Fibroblast of lung (primary cell): Measurements from ENCODE around the gene CRABP1. TPM values are rescaled to one million over a fixed set of nuclear protein-coding genes. Genes with fewer than 3 reads are reported as not detected.

ENCODE experiments used
- DNase-seq, 2 donors: peaks; one replicate each; pipeline versions ENCODE4 v3.0.0 to v3.0.0-alpha.2; 2010; ENCODE audit warnings: low read depth in 2 of 2
- H2AFZ ChIP-seq: 2 replicates; pipeline ENCODE4 v1.5.1; 2012; ENCODE audit warnings: low read length, control low read depth, inconsistent platforms
- H3K27ac ChIP-seq: 2 replicates; pipeline ENCODE4 v1.5.1; 2011; ENCODE audit warnings: low read length, control low read depth; ENCODE audit not compliant: insufficient read depth
- H3K27me3 ChIP-seq: 2 replicates; pipeline ENCODE4 v1.5.1; 2011; ENCODE audit warnings: mild to moderate bottlenecking, low read length; ENCODE audit not compliant: control insufficient read depth, insufficient read depth
- H3K36me3 ChIP-seq: 2 replicates; pipeline ENCODE4 v1.5.1; 2011; ENCODE audit warnings: low read length; ENCODE audit not compliant: control insufficient read depth, insufficient read depth
- H3K4me1 ChIP-seq: 2 replicates; pipeline ENCODE4 v1.5.1; 2011; ENCODE audit warnings: low read length; ENCODE audit not compliant: control insufficient read depth, insufficient read depth; ENCODE audit errors: extremely low read depth
- H3K4me2 ChIP-seq: 2 replicates; pipeline ENCODE4 v1.5.1; 2011; ENCODE audit warnings: low read length, control low read depth; ENCODE audit not compliant: insufficient read depth; ENCODE audit errors: extremely low read depth
- H3K4me3 ChIP-seq, 4 experiments: fragments of 200-600 bp in 1 of 4; sonication (generic) in 1 of 4; replicated peaks in 1 of 4; 2 replicates each; pipeline ENCODE4 v1.5.1; 2011 to 2016; ENCODE audit warnings: low read length in 4 of 4, low read depth in 3 of 4, mild to moderate bottlenecking in 3 of 4, control low read depth in 2 of 4, inconsistent platforms in 1 of 4, mixed read lengths in 1 of 4; ENCODE audit not compliant: insufficient read depth in 1 of 4; ENCODE audit errors: control extremely low read depth in 1 of 4
- H3K79me2 ChIP-seq: 2 replicates; pipeline ENCODE4 v1.5.1; 2012; ENCODE audit warnings: mild to moderate bottlenecking, low read length, inconsistent platforms; ENCODE audit not compliant: control insufficient read depth, insufficient read depth
- H3K9ac ChIP-seq: 2 replicates; pipeline ENCODE4 v1.5.1; 2011; ENCODE audit warnings: mild to moderate bottlenecking, low read length, control low read depth; ENCODE audit not compliant: insufficient read depth
- H3K9me3 ChIP-seq: 2 replicates; pipeline ENCODE4 v1.5.1; 2012; ENCODE audit warnings: low read depth, low read length; ENCODE audit not compliant: control insufficient read depth, insufficient read depth
- H4K20me1 ChIP-seq: 2 replicates; pipeline ENCODE4 v1.5.1; 2011; ENCODE audit warnings: low read length; ENCODE audit not compliant: control insufficient read depth, insufficient read depth; ENCODE audit errors: extremely low read depth
- CTCF ChIP-seq, 2 donors: IDR thresholded peaks in 1 of 2; conservative IDR thresholded peaks in 1 of 2; 1 replicate in 1 of 2; 2 replicates in 1 of 2; pipeline ENCODE4 v1.5.1; 2011 to 2012; ENCODE audit warnings: low read length in 2 of 2, control low read depth in 1 of 2, inconsistent platforms in 1 of 2, low read depth in 1 of 2, mild to moderate bottlenecking in 1 of 2
- EZH2 ChIP-seq: IDR thresholded peaks from 2 replicates; pipeline ENCODE4 v1.5.1; 2012; ENCODE audit warnings: low read length, control low read depth, mild to moderate bottlenecking; ENCODE audit errors: missing control alignments
- polyA plus RNA-seq, 2 donors: library from polyadenylated mRNA; depleted of rRNA in 1 of 2; stranded (reverse) in 1 of 2; unstranded in 1 of 2; fragments of >200 nt; gene quantifications; 2 replicates each; pipeline ENCODE4 v1.2.1, GENCODE V29; 2011 to 2012; ENCODE audit warnings: missing spikeins in 1 of 2
- total RNA-seq: library from RNA; depleted of rRNA; stranded (reverse); fragments of >200 nt; gene quantifications from 2 replicates; pipeline ENCODE4 v1.2.1, GENCODE V29; 2014

The CRABP1 gene
- total and polyA plus RNA-seq, 2 donors (not counting 1 experiment from before 2014, with no cell fraction given) = not detected

DNA sequence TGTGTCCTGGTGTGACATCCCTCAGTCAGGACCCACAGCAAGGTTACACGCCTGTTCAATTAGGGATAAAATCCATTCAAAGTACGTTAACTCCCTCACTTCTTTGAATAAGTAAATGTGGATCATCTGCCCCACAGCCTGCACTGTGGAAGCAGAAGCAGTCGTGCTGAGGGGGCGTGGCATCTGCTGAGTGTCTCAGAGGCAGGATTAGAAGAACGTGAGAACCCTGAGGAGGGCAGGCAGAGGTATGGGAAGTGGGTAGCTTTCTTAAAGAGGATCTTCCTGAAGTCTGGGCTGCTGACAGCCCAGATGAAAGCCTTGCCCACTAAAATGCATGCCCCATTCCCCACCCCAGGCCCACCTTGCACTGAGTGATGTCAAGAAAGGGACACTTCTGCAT lies 28.5 kb downstream of the CRABP1 start:
- Histone ChIP-seq H3K36me3 (no peaks in the 10 kb centered on the region), H3K27me3 (no peaks in the 10 kb centered on the region), H3K4me1 (no peaks in the 10 kb centered on the region), H3K27ac (no peak overlapping the region), H2AFZ (no peak overlapping the region), H3K79me2 (no peaks in the 10 kb centered on the region), H3K4me3 (no peak overlapping the region), H4K20me1 (no peaks in the 10 kb centered on the region), H3K9me3 (no peaks in the 10 kb centered on the region), H3K9ac (no peak overlapping the region), H3K4me2 (no peak overlapping the region)
- DNase-seq = no peak
- TF ChIP-seq EZH2 (no peak), CTCF (conservative IDR thresholded peaks at IDR 0.05 in 1 of 2, IDR thresholded peaks at IDR 0.05 in 1 of 2; ENCODE audit: low read depth in 1 of 2, low read length in 2 of 2) (no peak)

DNA sequence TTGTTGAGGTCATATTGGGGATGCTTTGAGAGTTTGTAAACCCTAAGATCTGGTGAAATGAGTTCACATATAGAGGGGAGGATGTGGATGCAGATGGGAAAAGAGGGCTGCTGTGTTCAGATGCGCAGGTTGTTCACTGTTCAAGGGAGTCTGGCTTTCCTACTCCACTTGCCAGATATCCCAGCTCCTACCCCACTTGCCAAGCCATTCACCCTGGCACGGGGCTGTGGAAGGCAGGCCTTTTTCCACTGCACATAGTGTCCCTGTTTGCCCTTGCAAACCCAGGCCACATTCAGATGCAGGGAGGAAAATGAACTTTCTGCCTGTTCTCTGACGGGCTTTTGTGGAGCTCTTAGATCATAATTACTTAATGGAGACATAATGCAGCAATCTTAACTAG lies 29.0 kb downstream of the CRABP1 start:
- TF ChIP-seq CTCF (conservative IDR thresholded peaks at IDR 0.05 in 1 of 2, IDR thresholded peaks at IDR 0.05 in 1 of 2; ENCODE audit: low read depth in 1 of 2, low read length in 2 of 2) (no peak), EZH2 (no peak)
- no peaks in the 10 kb centered on the region for H3K9me3 ChIP-seq
- H3K4me1 ChIP-seq = no peaks in the 10 kb centered on the region
- no peak for DNase-seq
- no peak overlapping the region for H2AFZ ChIP-seq
- H3K36me3 ChIP-seq = no peaks in the 10 kb centered on the region
- no peak overlapping the region for H3K4me2 ChIP-seq
- H3K9ac ChIP-seq = no peak overlapping the region
- H3K27me3 ChIP-seq = no peaks in the 10 kb centered on the region
- no peaks in the 10 kb centered on the region for H4K20me1 ChIP-seq
- no peaks in the 10 kb centered on the region for H3K79me2 ChIP-seq
- H3K4me3 ChIP-seq = no peak overlapping the region
- no peak overlapping the region for H3K27ac ChIP-seq

GRCh38 chr15:78370013-78370412 lies 29.9 kb downstream of the CRABP1 start:
- Histone ChIP-seq H4K20me1 (no peaks in the 10 kb centered on the region), H3K9ac (no peak overlapping the region), H3K27ac (no peak overlapping the region), H3K4me2 (no peak overlapping the region), H3K27me3 (no peaks in the 10 kb centered on the region), H3K9me3 (no peaks in the 10 kb centered on the region), H2AFZ (no peak overlapping the region), H3K4me3 (no peak overlapping the region), H3K79me2 (no peaks in the 10 kb centered on the region), H3K36me3 (no peaks in the 10 kb centered on the region), H3K4me1 (no peaks in the 10 kb centered on the region)
- DNase-seq = no peak
- TF ChIP-seq CTCF (conservative IDR thresholded peaks at IDR 0.05 in 1 of 2, IDR thresholded peaks at IDR 0.05 in 1 of 2; ENCODE audit: low read depth in 1 of 2, low read length in 2 of 2) = no peak
- no peak for TF ChIP-seq EZH2
